22Rv1 (cell line): Measurements from ENCODE around the gene TMEM123.

Source experiments
- ZFX ChIP-seq: fragments of 450-650 bp; IDR thresholded peaks from 2 replicates; pipeline ENCODE4 v1.6.1; 2017; ENCODE audit warnings: antibody characterized with exemption, borderline replicate concordance
- TF ChIP-seq, protein P1 (sequence below): fragments of 450-650 bp; IDR thresholded peaks from 2 replicates; pipeline ENCODE4 v1.5.1; 2017; ENCODE audit warnings: mild to moderate bottlenecking

DNA sequence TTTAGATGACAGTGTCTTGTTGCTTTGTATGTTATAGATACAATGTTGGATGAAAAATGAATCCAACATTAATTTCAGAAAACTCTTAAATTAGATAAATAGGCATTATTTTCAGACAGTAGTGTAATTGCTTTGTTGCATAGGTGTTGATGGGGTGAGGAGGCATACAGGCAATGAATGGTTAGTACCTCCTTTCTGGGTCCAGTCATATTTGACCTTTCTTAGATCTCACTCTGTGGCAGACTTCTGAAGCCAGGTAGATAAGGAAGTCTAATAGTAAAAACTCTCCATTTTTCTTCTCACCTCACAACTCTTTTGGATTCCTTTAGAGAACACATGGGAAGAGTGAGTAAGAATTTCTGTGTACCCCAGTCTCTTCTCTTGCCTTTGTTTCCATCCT, 73.7 kb downstream of the TMEM123 start:
- TF ChIP-seq, protein P1, sequence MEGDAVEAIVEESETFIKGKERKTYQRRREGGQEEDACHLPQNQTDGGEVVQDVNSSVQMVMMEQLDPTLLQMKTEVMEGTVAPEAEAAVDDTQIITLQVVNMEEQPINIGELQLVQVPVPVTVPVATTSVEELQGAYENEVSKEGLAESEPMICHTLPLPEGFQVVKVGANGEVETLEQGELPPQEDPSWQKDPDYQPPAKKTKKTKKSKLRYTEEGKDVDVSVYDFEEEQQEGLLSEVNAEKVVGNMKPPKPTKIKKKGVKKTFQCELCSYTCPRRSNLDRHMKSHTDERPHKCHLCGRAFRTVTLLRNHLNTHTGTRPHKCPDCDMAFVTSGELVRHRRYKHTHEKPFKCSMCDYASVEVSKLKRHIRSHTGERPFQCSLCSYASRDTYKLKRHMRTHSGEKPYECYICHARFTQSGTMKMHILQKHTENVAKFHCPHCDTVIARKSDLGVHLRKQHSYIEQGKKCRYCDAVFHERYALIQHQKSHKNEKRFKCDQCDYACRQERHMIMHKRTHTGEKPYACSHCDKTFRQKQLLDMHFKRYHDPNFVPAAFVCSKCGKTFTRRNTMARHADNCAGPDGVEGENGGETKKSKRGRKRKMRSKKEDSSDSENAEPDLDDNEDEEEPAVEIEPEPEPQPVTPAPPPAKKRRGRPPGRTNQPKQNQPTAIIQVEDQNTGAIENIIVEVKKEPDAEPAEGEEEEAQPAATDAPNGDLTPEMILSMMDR: no peak
- no peak for TF ChIP-seq ZFX
